GM12873 (cell line): ENCODE measurements around the gene PRR30.

Experiments used
- CTCF ChIP-seq: IDR thresholded peaks from 2 replicates; pipeline ENCODE4 v1.5.1; 2012; ENCODE audit warnings: low read depth, mild to moderate bottlenecking, moderate library complexity, low read length, control low read depth; ENCODE audit not compliant: insufficient read depth; ENCODE audit errors: missing control alignments

The PRR30 gene

GRCh38 chr2:27177441-27178351, 38.5 kb upstream of the PRR30 start:
- TF ChIP-seq CTCF = no peak

GRCh38 chr2:27175330-27175729, 36.1 kb upstream of the PRR30 start:
- TF ChIP-seq CTCF = no peak

- TF ChIP-seq CTCF = no peak
Measured at GRCh38 chr2:27174638-27175037, 35.4 kb upstream of the PRR30 start.

GRCh38 chr2:27171351-27171848, 32.2 kb upstream of the PRR30 start:
- no peak for TF ChIP-seq CTCF

- no peak for TF ChIP-seq CTCF
Measured at GRCh38 chr2:27170581-27171337, 31.5 kb upstream of the PRR30 start.

GRCh38 chr2:27164960-27165763, 26.0 kb upstream of the PRR30 start:
- TF ChIP-seq CTCF = no peak
